Uterus (tissue), 4 donors: ENCODE measurements around the gene VPS45. TPM values are rescaled to one million over a fixed set of nuclear protein-coding genes. Genes with fewer than 3 reads are reported as not detected.

Source experiments
- DNase-seq, 2 donors: peaks; one replicate each; pipeline ENCODE4 v3.0.0-alpha.2; 2019 to 2020
- H3K27ac ChIP-seq, 2 donors: fragments of 200-600 bp; sonication (generic); 1 replicate in 1 of 2; 2 replicates in 1 of 2; pipeline ENCODE4 v1.5.1; 2016 to 2018
- H3K27me3 ChIP-seq, 2 donors: fragments of 200-600 bp; sonication (generic); one replicate each; pipeline ENCODE4 v1.5.1; 2018 to 2019; ENCODE audit warnings: control low read depth in 1 of 2
- H3K36me3 ChIP-seq, 2 donors: fragments of 200-600 bp; sonication (generic); one replicate each; pipeline ENCODE4 v1.5.1; 2019; ENCODE audit warnings: control low read depth in 1 of 2
- H3K4me1 ChIP-seq, 2 donors: fragments of 200-600 bp; sonication (generic); one replicate each; pipeline ENCODE4 v1.5.1; 2018 to 2019; ENCODE audit warnings: control low read depth in 1 of 2
- H3K4me3 ChIP-seq, 2 donors: fragments of 200-600 bp; sonication (generic); 1 replicate in 1 of 2; 2 replicates in 1 of 2; pipeline ENCODE4 v1.5.1; 2018 to 2019; ENCODE audit warnings: mild to moderate bottlenecking in 1 of 2
- H3K9me3 ChIP-seq, 2 donors: fragments of 200-600 bp; sonication (generic); one replicate each; pipeline ENCODE4 v1.5.1; 2019; ENCODE audit warnings: control low read depth in 1 of 2
- POLR2A ChIP-seq, 2 donors: fragments of 450-650 bp; IDR thresholded peaks; one replicate each; pipeline ENCODE4 v1.6.1; 2016; ENCODE audit warnings: antibody characterized with exemption in 2 of 2, mild to moderate bottlenecking in 1 of 2, moderate library complexity in 1 of 2
- intact Hi-C: fragments of 100-400 bp; cut with DNase I; formaldehyde crosslinking; loops from one replicate; pipeline ENCODE4 v1.15.1; 2023; ENCODE audit warnings: low total_unique reads
- total RNA-seq, 4 donors: library from RNA; depleted of rRNA in 3 of 4; stranded (reverse); fragments of >200 nt in 3 of 4; gene quantifications; one replicate each; pipeline versions ENCODE4 v1.1.0 to v1.2.4, GENCODE V29; 2014 to 2023
- TF ChIP-seq, protein P1 (sequence below), 4 experiments: fragments of 200-600 bp in 2 of 4; fragments of 450-650 bp in 2 of 4; sonication (generic) in 2 of 4; IDR thresholded peaks; one replicate each; pipeline ENCODE4 v1.5.1; 2016 to 2019; ENCODE audit warnings: antibody characterized with exemption in 4 of 4, mild to moderate bottlenecking in 2 of 4, moderate library complexity in 1 of 4
- donor health status: DM: yes; HTN: yes; CAD: no.

Gene VPS45
- total RNA-seq, 4 donors from 2014 or later = 28.4 to 86.3 (median 66.9) TPM

DNA sequence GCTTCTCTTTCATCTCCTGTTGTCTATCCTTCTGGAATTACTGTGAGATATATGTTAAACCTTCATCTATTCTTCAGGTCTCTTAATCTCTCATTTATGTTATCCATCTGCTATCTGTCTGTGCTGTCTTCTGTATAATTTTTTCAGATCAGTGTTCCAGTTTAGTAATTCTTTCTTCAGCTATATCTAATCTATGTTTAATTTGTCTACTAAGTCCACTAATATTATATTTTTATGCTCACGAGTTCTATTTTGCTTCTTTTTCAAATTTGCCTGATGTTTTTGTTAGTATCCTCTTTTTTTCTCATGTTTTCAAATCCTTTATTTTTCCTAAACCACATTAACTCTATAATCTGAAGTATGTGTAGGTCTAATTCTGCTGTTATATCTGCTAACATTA is 47.5 kb downstream of the VPS45 start:
- H3K9me3 ChIP-seq = peaks cover 0 to 4% of the 10 kb centered on the region in 2 donors
- intact Hi-C loops = no loop called here

DNA sequence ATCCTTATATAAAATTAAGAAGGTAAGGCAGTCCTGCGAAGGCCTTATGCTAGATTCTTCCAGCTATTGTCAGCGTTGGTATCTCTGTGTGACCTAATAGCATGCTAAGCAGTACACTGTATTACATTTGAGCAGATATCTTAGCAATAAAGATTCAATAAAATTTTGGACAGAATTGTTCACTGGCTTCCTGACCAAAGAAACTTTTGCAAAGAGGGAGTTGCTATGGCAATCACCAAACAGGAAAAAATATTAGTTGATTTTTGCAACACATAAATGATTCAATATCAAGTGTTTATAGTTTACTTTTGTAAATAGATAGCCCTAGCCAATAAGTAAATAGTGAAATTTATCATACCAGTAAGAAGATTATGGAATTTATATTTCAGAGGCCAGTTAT is 51.1 kb downstream of the VPS45 start:
- TF ChIP-seq POLR2A (IDR thresholded peaks at IDR 0.05) = no peak
- TF ChIP-seq, protein P1, sequence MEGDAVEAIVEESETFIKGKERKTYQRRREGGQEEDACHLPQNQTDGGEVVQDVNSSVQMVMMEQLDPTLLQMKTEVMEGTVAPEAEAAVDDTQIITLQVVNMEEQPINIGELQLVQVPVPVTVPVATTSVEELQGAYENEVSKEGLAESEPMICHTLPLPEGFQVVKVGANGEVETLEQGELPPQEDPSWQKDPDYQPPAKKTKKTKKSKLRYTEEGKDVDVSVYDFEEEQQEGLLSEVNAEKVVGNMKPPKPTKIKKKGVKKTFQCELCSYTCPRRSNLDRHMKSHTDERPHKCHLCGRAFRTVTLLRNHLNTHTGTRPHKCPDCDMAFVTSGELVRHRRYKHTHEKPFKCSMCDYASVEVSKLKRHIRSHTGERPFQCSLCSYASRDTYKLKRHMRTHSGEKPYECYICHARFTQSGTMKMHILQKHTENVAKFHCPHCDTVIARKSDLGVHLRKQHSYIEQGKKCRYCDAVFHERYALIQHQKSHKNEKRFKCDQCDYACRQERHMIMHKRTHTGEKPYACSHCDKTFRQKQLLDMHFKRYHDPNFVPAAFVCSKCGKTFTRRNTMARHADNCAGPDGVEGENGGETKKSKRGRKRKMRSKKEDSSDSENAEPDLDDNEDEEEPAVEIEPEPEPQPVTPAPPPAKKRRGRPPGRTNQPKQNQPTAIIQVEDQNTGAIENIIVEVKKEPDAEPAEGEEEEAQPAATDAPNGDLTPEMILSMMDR (IDR thresholded peaks at IDR 0.05) = no peak
- H3K27me3 ChIP-seq = no peaks in the 10 kb centered on the region
- no peaks in the 10 kb centered on the region for H3K36me3 ChIP-seq

More for the DNA sequence above, 47.5 kb downstream of the VPS45 start:
- Histone ChIP-seq H3K4me1 (no peaks in the 10 kb centered on the region), H3K4me3 (no peak overlapping the region), H3K36me3 (no peaks in the 10 kb centered on the region), H3K27ac (no peak overlapping the region), H3K27me3 (no peaks in the 10 kb centered on the region)
- no peak for TF ChIP-seq POLR2A (IDR thresholded peaks at IDR 0.05)
- TF ChIP-seq, protein P1 (IDR thresholded peaks at IDR 0.05) = no peak
- no peak for DNase-seq

DNA sequence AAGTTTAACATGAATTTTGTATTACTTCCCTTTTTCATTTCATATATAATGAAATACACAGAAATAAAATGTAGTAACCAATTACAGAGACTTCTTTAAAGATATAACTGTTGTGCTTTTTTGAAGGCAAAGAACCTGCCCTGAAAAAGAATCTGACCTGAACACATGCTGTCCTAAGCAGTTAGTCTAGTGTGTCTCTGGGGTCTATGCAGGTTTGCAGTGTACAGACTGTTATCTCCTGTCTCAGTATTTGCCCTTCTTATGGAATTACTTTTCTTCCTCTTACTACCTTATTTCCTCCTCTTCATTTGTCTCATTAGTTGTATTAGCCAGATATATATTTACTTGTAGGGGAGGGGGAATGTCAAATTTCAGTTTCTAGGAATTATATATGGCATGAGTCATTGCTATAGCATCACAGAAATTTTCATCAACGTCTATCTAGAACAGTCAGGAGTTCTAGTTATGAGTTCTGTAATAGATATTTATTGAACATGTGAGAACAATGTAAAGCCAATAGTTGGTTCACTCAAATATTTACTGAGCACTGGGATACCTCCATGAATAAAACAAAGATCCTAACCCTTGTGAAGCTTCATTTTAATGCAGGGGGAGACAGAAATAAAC is 53.8 kb downstream of the VPS45 start:
- H3K27ac ChIP-seq = no peak overlapping the region
- H3K9me3 ChIP-seq = no peaks in the 10 kb centered on the region
- H3K36me3 ChIP-seq = no peaks in the 10 kb centered on the region
- no peaks in the 10 kb centered on the region for H3K27me3 ChIP-seq
- DNase-seq = no peak
- intact Hi-C loops = no loop called here
- H3K4me1 ChIP-seq = no peaks in the 10 kb centered on the region
- no peak overlapping the region for H3K4me3 ChIP-seq
- TF ChIP-seq, protein P1 (IDR thresholded peaks at IDR 0.05) = no peak
- no peak for TF ChIP-seq POLR2A (IDR thresholded peaks at IDR 0.05)

More for the DNA sequence above, 51.1 kb downstream of the VPS45 start:
- DNase-seq = no peak
- intact Hi-C loops = no loop called here
- peaks cover 0 to 4% of the 10 kb centered on the region in 2 donors for H3K9me3 ChIP-seq
- no peak overlapping the region for H3K27ac ChIP-seq
- no peaks in the 10 kb centered on the region for H3K4me1 ChIP-seq
- no peak overlapping the region for H3K4me3 ChIP-seq

DNA sequence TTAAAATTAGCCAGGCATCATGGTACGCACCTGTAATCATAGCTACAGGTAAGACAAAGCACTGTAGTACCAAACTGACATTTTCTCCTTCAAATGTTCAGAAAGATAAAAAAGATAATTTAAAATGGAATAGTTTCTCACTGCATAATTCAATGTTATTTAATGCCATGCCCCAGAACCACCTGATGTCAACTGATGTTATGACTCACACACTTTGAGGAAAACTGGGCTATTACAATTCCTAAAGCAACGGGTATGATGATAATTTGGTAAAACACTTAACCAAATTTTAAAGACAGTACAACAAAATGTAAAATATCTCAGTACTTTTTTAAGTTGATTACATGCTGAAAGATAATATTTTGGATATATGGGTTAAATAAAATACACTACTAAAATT is 59.2 kb downstream of the VPS45 start:
- Histone ChIP-seq H3K4me3 (no peak overlapping the region), H3K27me3 (no peaks in the 10 kb centered on the region), H3K4me1 (no peaks in the 10 kb centered on the region), H3K9me3 (no peaks in the 10 kb centered on the region), H3K36me3 (no peaks in the 10 kb centered on the region), H3K27ac (no peak overlapping the region)
- TF ChIP-seq POLR2A (IDR thresholded peaks at IDR 0.05) = no peak
- TF ChIP-seq, protein P1 (IDR thresholded peaks at IDR 0.05) = no peak
- no peak for DNase-seq
- intact Hi-C loops = no loop called here

DNA sequence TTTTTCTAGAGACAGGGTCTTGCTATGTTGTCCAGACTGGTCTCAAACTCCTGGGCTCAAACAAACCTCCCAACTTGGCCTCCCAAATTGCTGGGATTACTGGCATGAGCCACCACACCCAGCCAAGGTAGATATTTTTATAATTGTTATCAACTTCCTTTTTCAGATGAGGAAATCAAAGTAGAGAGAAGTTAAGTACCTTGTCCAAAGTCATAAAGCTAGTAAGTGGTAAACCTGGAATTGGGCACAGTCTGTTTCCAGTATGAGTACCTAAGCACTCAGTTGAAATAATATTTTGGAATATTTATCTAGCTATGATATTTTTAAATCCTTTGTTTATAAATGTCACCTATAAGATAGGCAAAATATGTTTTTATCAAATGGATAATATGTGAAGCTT is 59.9 kb downstream of the VPS45 start:
- Histone ChIP-seq H3K36me3 (no peaks in the 10 kb centered on the region), H3K9me3 (no peaks in the 10 kb centered on the region), H3K4me1 (no peaks in the 10 kb centered on the region), H3K27me3 (no peaks in the 10 kb centered on the region), H3K27ac (no peak overlapping the region), H3K4me3 (no peak overlapping the region)
- intact Hi-C loops = no loop called here
- DNase-seq = no peak
- TF ChIP-seq POLR2A (IDR thresholded peaks at IDR 0.05) = no peak
- TF ChIP-seq, protein P1 (IDR thresholded peaks at IDR 0.05) = no peak
